ENCODE results near the gene NCAPD3.

The NCAPD3 gene

DNA sequence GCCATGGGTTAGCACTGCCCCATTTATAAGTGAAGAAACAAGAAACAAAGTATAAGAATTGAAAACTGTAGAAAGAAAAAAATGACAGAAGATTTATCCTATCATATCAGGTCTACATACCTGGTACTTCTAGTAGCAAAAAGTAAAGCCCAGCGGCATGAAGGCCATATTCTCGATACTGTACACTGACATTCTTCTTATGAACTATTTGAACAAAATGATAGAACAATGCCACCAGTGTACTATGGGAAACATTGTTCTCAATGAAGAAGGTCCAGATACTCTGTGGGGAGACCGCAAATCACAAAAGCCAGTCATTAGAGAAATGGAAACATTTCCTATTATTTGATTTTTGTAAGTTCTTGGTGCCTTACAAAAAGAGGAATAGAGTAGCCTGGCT, 7.0 kb downstream of the NCAPD3 start:
- H3K27me3 ChIP-seq (replicated peaks) = no peaks in the 10 kb centered on the region
- DNase-seq = no peak
- no peak overlapping the region for H3K4me3 ChIP-seq (ENCODE audit: low read depth, low read length)
- no peak overlapping the region for H3K27ac ChIP-seq
- in situ Hi-C loops (cut with HindIII; ENCODE audit: low pct_ligation_motif_present, low sequenced_read_pairs) = no loop called here
- peaks cover 5% of the 10 kb centered on the region for H3K36me3 ChIP-seq (replicated peaks)
- TF ChIP-seq, protein P1, sequence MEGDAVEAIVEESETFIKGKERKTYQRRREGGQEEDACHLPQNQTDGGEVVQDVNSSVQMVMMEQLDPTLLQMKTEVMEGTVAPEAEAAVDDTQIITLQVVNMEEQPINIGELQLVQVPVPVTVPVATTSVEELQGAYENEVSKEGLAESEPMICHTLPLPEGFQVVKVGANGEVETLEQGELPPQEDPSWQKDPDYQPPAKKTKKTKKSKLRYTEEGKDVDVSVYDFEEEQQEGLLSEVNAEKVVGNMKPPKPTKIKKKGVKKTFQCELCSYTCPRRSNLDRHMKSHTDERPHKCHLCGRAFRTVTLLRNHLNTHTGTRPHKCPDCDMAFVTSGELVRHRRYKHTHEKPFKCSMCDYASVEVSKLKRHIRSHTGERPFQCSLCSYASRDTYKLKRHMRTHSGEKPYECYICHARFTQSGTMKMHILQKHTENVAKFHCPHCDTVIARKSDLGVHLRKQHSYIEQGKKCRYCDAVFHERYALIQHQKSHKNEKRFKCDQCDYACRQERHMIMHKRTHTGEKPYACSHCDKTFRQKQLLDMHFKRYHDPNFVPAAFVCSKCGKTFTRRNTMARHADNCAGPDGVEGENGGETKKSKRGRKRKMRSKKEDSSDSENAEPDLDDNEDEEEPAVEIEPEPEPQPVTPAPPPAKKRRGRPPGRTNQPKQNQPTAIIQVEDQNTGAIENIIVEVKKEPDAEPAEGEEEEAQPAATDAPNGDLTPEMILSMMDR (IDR thresholded peaks at IDR 0.05; ENCODE audit: low read depth, low read length, missing control alignments) = no peak

DNA sequence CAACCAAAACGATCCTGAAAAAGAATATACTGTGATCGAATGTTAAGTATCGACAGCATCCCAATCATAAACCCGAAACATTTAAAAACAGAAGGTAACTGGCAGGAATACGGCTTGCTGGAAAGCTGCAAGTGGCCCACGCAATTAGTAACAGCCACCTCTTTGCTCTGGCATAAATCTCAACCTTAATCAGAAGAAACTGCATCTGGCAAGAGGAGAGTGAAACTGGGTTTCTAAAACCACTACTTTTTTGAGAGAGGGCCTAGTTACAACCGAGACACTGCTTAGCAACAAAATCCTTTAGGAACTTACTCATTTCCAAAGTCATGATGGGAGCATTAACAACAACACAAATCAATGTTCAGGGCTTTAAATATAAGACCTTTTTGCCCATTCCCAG, 7.9 kb downstream of the NCAPD3 start:
- in situ Hi-C loops (cut with HindIII; ENCODE audit: low pct_ligation_motif_present, low sequenced_read_pairs) = no loop called here

DNA sequence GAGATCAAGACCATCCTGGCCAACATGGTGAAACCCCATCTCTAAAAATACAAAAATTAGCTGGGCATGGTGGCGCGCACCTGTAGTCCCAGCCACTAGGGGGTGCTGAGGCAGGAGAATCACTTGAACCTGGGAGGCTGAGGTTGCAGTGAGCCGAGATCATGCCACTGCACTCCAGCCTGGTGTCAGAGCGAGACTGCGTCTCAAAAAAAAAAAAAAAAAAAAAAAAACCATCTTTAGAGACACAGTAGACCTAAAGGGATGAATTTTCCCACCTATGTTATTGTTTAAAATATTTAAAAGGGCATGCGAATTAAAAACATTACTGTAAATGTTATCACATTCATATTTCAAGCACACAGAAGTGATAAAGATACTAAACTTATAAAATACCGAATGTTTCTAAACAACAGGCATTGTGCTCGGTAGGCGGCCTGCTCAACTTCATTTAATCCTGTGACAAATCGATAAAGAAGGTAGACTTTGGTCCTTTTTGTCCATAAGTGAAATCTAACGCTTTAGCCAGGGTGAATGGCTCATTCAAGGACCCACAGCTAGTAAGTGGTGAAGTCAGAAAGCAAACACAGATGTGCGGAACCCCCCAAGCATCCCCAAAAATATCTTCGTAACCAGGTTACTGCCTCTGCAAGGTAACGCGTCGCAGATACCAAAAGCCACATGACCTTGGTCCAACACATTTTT, 16.1 kb downstream of the NCAPD3 start:
- no peak for DNase-seq
- TF ChIP-seq, protein P1 (IDR thresholded peaks at IDR 0.05; ENCODE audit: low read depth, low read length, missing control alignments) = peak; percentile 66
- Histone ChIP-seq H3K27me3 (replicated peaks) (no peaks in the 10 kb centered on the region), H3K4me3 (ENCODE audit: low read depth, low read length) (no peak overlapping the region), H3K27ac (no peak overlapping the region), H3K36me3 (replicated peaks) (peaks cover 18% of the 10 kb centered on the region)
- in situ Hi-C loops (cut with HindIII; ENCODE audit: low pct_ligation_motif_present, low sequenced_read_pairs) = no loop called here

More for the DNA sequence above, 7.9 kb downstream of the NCAPD3 start:
- H3K27ac ChIP-seq = no peak overlapping the region
- H3K36me3 ChIP-seq (replicated peaks) = peaks cover 5% of the 10 kb centered on the region
- TF ChIP-seq, protein P1 (IDR thresholded peaks at IDR 0.05; ENCODE audit: low read depth, low read length, missing control alignments) = no peak
- H3K27me3 ChIP-seq (replicated peaks) = no peaks in the 10 kb centered on the region
- no peak overlapping the region for H3K4me3 ChIP-seq (ENCODE audit: low read depth, low read length)
- no peak for DNase-seq

DNA sequence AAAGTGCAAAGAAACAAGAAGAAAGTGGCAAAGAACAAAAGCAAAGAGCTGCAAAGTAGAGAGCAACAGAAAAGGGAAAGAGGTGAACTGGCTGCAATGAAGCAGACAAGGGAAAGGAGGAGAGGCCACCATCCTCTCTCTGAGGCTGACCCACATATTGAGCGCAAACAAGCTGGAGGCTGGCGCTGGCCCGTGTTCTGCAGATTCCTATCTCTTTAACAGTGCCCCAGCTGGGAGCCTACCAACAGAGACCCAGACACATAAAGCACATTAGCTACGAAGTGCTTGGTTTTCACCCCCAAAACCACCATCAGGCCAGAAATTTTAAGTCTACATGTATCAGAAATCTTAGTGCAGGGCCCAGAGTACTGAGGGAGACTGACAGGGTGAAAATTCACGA, 17.6 kb downstream of the NCAPD3 start:
- no peaks in the 10 kb centered on the region for H3K27me3 ChIP-seq (replicated peaks)
- H3K27ac ChIP-seq = no peak overlapping the region
- in situ Hi-C loops (cut with HindIII; ENCODE audit: low pct_ligation_motif_present, low sequenced_read_pairs) = no loop called here
- no peak overlapping the region for H3K4me3 ChIP-seq (ENCODE audit: low read depth, low read length)
- H3K36me3 ChIP-seq (replicated peaks) = peaks cover 29% of the 10 kb centered on the region
- no peak for DNase-seq
- TF ChIP-seq, protein P1 (IDR thresholded peaks at IDR 0.05; ENCODE audit: low read depth, low read length, missing control alignments) = no peak

DNA sequence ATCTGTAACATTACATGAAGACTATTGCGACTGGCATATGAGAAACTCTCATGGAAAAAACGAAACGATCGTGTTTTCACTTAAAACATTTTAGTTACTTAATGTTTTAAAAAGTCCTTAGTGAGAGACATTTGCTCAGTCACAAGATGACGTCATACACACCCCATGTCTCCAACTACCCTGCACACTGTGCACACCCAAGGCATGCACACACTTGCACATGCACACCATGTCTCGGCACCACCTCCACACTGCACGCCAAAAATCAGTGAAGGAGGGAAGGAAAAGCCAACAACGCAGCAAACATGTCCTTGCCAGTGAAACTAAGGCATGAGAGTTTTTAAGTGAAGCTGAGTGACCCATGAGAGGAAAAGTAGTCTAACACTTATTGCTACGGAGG, 18.0 kb downstream of the NCAPD3 start:
- Histone ChIP-seq H3K36me3 (replicated peaks) (peaks cover 29% of the 10 kb centered on the region), H3K4me3 (ENCODE audit: low read depth, low read length) (no peak overlapping the region), H3K27ac (no peak overlapping the region), H3K27me3 (replicated peaks) (no peaks in the 10 kb centered on the region)
- TF ChIP-seq, protein P1 (IDR thresholded peaks at IDR 0.05; ENCODE audit: low read depth, low read length, missing control alignments) = no peak
- in situ Hi-C loops (cut with HindIII; ENCODE audit: low pct_ligation_motif_present, low sequenced_read_pairs) = no loop called here
- no peak for DNase-seq

DNA sequence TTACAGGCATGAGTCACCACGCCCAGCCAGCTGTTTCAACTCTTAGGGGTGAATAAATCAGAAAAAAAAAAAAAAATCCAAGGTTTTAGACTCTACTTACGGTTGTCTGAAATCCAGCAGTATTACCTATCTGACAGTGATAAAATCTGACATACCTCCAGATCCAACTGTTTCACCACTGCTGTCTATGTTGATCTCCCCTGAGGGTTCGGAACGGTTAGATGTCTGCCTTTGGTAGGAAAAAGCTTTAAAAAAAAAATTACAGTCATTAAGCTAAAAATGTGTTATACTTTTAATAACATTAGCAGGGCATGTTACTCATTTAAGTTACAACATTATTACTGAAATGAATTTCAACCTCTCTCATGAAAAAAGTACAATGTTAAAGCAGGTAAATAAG, 21.1 kb downstream of the NCAPD3 start:
- no peak for DNase-seq
- Histone ChIP-seq H3K27me3 (replicated peaks) (no peaks in the 10 kb centered on the region), H3K4me3 (ENCODE audit: low read depth, low read length) (no peak overlapping the region), H3K27ac (no peak overlapping the region), H3K36me3 (replicated peaks) (peaks cover 28% of the 10 kb centered on the region)
- in situ Hi-C loops (cut with HindIII; ENCODE audit: low pct_ligation_motif_present, low sequenced_read_pairs) = no loop called here
- TF ChIP-seq, protein P1 (IDR thresholded peaks at IDR 0.05; ENCODE audit: low read depth, low read length, missing control alignments) = no peak

Data from brain microvascular endothelial cell (primary cell).